ENCODE results near the gene GNRH2. TPM values are rescaled to one million over a fixed set of nuclear protein-coding genes. Genes with fewer than 3 reads are reported as not detected.
"Not testable (repeated sequence)": the region's sequence is repeated elsewhere in the genome, so short reads cannot be mapped to it uniquely, and the experiment has no call there.

Gene GNRH2, protein sequence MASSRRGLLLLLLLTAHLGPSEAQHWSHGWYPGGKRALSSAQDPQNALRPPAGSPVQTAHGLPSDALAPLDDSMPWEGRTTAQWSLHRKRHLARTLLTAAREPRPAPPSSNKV
- 1 to 10 TPM in 1 of 2 experiments, under 1 TPM in 1; 0.87 to 1.1 TPM for total RNA-seq

DNA sequence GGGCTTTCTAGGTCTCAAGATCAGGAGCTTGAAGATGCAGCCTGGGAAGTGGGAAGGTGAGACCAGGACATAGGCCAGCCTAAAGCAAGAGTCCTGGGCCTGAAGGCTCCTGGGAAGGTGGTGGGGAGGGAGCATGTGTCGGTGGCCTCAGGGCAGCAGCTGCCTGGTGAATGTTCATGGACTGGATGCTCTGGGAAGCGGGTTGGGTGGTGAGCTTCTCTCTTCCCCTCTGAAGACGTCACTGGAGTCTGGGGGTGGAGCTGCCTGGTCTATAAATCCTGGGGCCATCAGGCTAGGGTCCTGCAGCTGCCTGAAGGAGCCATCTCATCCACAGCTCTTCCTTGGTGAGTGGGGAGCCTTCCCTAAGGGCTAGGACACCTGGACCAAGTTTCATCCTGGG, at the start of gene GNRH2:
Gene GNRH2, plus strand, starts transcription at position 301 of the 400 bp plus-strand sequence. CDS start 793 bp downstream, outside the sequence.
- H3K27ac Mint-ChIP-seq, result peak within 1 kb of the TSS; percentile 31
- DNase-seq, result no peak
- no peak within 1 kb of the TSS for H3K4me3 Mint-ChIP-seq
- no peaks in the 10 kb centered on the region for H3K9me3 Mint-ChIP-seq
- H3K27me3 Mint-ChIP-seq, result no peaks in the 10 kb centered on the region
- peaks cover 14% of the 10 kb centered on the region for H3K4me1 Mint-ChIP-seq
- peaks cover 18% of the 10 kb centered on the region for H3K36me3 Mint-ChIP-seq

DNA sequence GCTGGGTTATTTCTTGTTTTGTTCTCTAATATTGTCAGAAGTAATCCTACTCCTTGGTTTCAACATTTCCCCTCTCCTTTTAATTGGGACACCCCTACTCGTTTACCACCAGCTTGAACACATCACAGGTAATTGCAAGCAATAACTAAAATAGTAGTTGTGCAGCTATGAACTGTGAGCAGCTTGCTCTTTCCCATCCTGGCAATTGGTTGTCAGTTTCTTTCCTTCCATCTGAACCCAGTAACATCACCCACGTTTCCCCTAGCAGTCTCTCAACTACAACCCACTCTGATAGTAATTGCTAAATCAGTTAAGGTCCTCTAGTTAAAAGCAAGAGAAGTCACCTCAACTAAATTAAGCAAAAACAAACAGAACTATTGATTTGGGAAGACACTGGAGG, 47.6 kb upstream of the GNRH2 start:
- Mint-ChIP-seq H3K4me1 (peaks cover 2% of the 10 kb centered on the region), H3K36me3 (peaks cover 15% of the 10 kb centered on the region)

DNA sequence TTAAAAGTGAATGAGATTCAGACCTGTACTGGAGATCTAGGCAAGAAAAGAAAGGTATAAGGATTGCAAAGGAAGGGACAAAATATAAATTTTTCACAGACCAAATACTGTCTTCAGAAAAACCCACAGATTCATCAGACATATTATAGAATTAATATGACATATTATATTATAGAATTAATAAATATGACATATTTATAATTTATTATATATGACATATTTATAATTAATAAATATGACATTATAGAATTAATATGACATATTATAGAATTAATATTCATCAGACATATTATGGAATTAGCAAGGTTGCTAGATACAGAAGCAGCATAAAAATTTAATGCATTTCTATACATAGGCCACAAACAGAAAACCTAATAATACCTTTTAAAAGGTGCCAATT, 44.7 kb upstream of the GNRH2 start:
- Mint-ChIP-seq H3K9me3 (no peaks in the 10 kb centered on the region), H3K4me3 (no peak overlapping the region), H3K36me3 (peaks cover 11% of the 10 kb centered on the region), H3K4me1 (no peaks in the 10 kb centered on the region), H3K27me3 (no peaks in the 10 kb centered on the region), H3K27ac (no peak overlapping the region)
- no peak for DNase-seq

More for the DNA sequence above, 47.6 kb upstream of the GNRH2 start:
- no peaks in the 10 kb centered on the region for H3K9me3 Mint-ChIP-seq
- no peaks in the 10 kb centered on the region for H3K27me3 Mint-ChIP-seq
- H3K27ac Mint-ChIP-seq, result no peak overlapping the region
- DNase-seq, result no peak
- H3K4me3 Mint-ChIP-seq, result no peak overlapping the region

DNA sequence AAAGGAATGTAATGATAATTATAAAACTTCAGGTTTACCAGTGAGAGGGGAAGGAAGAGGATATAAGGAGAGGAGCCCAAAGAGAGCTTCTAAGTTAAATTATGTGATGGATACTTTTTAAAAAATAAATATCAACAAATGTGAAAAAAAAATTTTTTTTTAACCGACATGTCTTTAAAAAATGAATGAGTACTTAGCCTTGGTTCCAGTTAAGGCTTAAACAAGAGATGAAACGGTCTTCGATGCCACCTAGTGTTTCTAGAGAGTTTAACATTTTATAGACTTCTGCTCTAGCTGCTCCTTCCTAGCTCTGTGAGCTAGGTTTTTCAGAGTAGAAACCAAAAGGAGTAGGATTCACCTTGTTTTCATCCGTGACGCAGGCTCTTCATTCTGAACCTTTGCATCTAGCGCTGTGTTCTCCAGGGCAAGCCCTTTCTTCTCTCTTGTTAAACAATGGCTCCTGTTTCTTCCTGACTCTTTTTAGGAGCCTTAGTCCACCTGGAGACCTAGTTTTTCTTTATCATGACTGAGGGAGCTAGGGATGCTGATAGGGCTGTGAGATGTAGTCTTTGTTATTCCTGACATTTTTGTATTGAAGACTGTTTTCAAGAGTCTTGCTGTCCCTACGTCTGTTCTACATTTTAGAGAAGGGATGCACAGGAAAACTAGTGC, 42.4 kb upstream of the GNRH2 start:
- no peak overlapping the region for H3K4me3 Mint-ChIP-seq
- H3K36me3 Mint-ChIP-seq, result peaks cover 9% of the 10 kb centered on the region
- H3K9me3 Mint-ChIP-seq, result no peaks in the 10 kb centered on the region
- no peaks in the 10 kb centered on the region for H3K4me1 Mint-ChIP-seq
- no peak overlapping the region for H3K27ac Mint-ChIP-seq
- no peaks in the 10 kb centered on the region for H3K27me3 Mint-ChIP-seq
- DNase-seq, result no peak

DNA sequence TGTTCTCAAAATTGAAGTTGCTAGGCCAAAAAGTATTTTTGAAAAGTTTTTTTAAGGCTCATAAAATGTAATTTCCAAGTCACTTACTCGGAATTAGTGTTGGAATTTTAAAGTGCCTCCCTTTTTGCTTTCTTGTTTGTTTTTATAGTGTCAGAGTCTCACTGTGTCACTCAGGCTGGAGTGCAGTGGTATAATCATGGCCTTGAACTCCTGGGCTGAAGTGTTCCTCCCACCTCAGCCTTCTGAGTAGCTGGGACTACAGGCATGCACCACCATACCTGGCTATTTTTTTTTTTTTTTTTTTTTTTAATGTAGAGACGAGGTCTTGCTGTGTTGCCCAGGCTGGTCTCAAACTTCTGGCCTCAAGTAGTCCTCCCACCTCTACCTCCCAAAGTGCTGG, 40.0 kb upstream of the GNRH2 start:
- Mint-ChIP-seq H3K27me3 (no peaks in the 10 kb centered on the region), H3K9me3 (no peaks in the 10 kb centered on the region), H3K27ac (no peak overlapping the region), H3K36me3 (peaks cover 16% of the 10 kb centered on the region), H3K4me1 (no peaks in the 10 kb centered on the region), H3K4me3 (no peak overlapping the region)
- DNase-seq, result no peak

DNA sequence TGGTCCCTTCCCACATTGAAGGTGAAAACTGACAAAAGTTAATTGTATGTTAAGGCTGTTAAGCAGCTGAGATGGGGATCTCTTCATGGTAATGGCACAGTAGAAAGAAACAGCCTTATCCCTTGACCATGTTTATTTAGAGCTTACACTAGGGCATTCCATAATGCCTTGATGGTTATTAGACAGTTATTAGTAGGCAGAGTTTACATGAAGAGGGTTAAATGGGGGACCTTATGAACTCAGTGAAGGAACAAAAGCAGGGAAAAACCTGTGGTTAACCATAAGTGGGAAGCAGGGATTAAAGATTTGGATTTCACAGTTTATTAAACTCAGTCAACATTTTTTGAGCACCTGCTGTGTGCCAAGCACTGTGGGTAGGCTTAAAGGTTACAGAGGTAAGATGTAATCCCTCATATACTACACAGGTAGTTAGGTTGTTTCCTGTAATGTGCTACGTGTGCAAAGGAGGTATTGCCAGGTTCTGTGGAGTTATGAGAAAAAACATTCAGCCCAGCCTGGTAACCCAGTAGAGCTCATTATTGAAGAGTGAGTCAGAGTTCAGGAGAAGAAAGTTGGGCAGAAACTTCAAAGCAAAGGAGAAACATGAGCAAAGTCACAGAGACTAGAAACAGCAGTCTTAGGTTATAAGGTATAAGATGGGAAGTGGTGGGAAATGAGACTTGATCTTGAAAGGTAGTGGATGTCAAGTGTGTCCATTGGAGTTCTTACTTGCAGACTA, 32.3 kb upstream of the GNRH2 start:
- H3K4me3 Mint-ChIP-seq, result no peak overlapping the region
- DNase-seq, result no peak
- no peaks in the 10 kb centered on the region for H3K9me3 Mint-ChIP-seq
- peaks cover 19% of the 10 kb centered on the region for H3K4me1 Mint-ChIP-seq
- peaks cover 31% of the 10 kb centered on the region for H3K36me3 Mint-ChIP-seq
- H3K27me3 Mint-ChIP-seq, result no peaks in the 10 kb centered on the region
- H3K27ac Mint-ChIP-seq, result peak overlapping the region; percentile 22

DNA sequence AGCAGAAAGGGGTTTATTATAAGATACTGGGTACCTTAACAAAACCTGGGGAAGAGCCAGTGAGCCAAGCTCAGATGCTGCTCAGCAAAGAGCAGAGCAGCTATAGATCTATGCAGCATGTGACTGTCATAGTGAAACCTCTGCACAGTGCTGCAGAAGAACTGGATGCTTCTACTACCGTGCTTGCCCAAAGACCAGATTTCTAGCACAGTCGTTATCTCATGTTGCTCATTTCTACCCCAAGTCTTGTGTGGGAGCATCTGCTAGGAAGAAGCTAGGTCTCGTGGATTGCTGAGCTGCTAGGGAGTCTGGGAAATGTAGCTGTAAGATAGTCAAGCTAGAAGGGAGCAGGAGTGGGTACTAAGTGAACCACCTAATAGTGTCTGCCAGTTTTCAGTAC, 31.7 kb upstream of the GNRH2 start:
- no peaks in the 10 kb centered on the region for H3K27me3 Mint-ChIP-seq

DNA sequence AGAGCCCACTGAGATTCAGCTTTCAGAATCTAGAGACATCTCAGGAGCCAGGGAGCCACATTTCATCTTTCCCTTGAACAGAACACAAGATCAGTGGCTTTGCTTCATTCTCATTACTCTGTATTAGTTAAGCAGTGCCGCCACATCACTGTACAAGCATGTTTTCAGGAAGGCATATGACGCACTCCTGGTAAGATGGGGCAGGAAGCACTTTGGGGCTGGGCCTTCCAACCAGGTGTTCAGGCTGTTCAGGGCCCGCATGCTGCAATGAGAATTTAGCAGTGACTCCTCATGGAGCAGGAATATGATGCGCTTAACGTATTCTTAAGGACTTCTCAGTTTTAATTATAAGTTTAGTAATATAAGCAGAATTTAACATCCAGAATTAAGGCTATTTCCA, 29.7 kb upstream of the GNRH2 start:
- Mint-ChIP-seq H3K4me3 (no peak overlapping the region), H3K4me1 (peaks cover 19% of the 10 kb centered on the region), H3K27me3 (no peaks in the 10 kb centered on the region), H3K36me3 (peaks cover 31% of the 10 kb centered on the region), H3K27ac (no peak overlapping the region), H3K9me3 (no peaks in the 10 kb centered on the region)
- no peak for DNase-seq

More for the DNA sequence above, 31.7 kb upstream of the GNRH2 start:
- H3K9me3 Mint-ChIP-seq, result no peaks in the 10 kb centered on the region
- peak overlapping the region; percentile 22 for H3K27ac Mint-ChIP-seq
- no peak for DNase-seq
- peaks cover 31% of the 10 kb centered on the region for H3K36me3 Mint-ChIP-seq
- no peak overlapping the region for H3K4me3 Mint-ChIP-seq
- H3K4me1 Mint-ChIP-seq, result peaks cover 19% of the 10 kb centered on the region

DNA sequence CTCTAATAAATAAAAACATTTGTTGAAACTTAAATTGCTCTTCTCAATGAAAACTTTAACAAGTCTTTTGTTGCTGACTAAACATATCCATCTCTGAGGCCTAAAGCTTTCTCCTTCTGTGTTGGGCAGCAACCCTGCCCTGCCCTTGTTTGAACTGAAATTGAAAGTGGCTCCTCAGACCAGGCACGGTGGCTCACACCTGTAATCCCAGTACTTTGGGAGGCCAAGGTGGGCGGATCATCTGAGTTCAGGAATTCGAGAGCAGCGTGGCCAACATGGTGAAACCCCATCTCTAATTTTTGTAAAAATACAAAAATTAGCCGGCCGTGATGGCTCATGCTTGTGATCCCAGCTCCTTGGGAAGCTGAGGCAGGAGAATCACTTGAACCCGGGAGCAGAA, 29.2 kb upstream of the GNRH2 start:
- Mint-ChIP-seq H3K27me3 (no peaks in the 10 kb centered on the region), H3K9me3 (no peaks in the 10 kb centered on the region), H3K4me1 (peaks cover 19% of the 10 kb centered on the region), H3K27ac (no peak overlapping the region), H3K4me3 (no peak overlapping the region), H3K36me3 (peaks cover 27% of the 10 kb centered on the region)
- no peak for DNase-seq

DNA sequence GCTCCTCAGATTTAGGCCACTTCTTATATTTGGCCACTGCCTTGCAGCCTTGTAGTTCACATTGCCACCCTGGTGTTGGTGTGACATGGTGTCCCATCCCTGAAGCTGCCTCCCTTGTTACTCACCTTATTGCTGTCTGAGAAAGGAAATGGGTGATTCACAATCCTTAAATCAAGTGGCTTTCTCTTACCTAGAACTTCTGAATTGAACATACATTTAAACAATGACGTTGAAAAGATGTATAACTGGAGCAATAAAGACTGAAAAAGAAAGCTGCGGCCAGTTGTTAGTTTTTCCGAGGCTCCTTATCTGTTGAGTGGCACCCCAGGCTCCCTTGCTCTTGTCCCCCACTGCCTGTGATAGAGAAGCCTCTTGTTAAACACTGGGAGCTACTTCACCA, 28.8 kb upstream of the GNRH2 start:
- peaks cover 23% of the 10 kb centered on the region for H3K36me3 Mint-ChIP-seq

DNA sequence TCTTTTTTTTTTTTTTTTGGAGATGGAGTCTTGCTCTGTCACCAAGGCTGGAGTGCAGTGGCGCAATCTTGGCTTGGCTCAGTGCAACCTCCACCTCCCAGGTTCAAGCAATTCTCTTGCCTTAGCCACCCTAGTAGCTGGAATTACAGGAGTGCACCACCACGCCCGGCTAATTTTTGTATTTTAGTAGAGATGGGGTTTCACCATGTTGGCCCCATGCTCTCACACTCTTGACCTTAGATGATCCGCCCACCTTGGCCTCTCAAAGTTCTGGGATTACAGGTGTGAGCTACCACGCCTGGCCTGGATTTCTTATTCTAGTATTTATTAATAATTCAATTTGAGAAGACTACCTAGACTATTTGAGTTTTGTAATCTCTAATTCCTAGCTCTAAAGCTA, 28.1 kb upstream of the GNRH2 start:
- peaks cover 18% of the 10 kb centered on the region for H3K36me3 Mint-ChIP-seq
- not testable (repeated sequence) for DNase-seq, H3K27me3 Mint-ChIP-seq, H3K4me3 Mint-ChIP-seq, H3K27ac Mint-ChIP-seq, H3K9me3 Mint-ChIP-seq
- peaks cover 19% of the 10 kb centered on the region for H3K4me1 Mint-ChIP-seq

More for the DNA sequence above, 28.8 kb upstream of the GNRH2 start:
- Mint-ChIP-seq H3K9me3 (no peaks in the 10 kb centered on the region), H3K27ac (no peak overlapping the region), H3K27me3 (no peaks in the 10 kb centered on the region), H3K4me1 (peaks cover 19% of the 10 kb centered on the region), H3K4me3 (no peak overlapping the region)
- no peak for DNase-seq

DNA sequence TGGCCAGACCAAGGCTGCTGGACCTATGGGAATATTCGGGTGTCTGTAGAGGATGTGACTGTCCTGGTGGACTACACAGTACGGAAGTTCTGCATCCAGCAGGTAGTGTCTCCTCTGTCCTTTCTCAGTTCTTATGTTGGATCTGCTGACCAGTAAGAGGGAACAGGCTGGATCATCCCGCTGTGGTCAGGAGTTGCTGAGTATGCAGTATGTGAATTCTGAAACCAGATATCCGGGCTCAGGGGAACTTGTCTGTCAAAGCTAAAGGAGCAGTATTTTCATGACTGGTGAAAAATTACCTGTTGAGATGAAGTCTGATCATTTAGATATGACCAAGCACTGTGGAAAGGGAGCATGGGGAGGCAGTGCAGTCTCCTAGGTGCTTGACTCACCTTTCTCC, 22.1 kb upstream of the GNRH2 start:
- H3K4me3 Mint-ChIP-seq, result no peak overlapping the region
- peaks cover 14% of the 10 kb centered on the region for H3K36me3 Mint-ChIP-seq
- H3K27ac Mint-ChIP-seq, result no peak overlapping the region
- H3K27me3 Mint-ChIP-seq, result no peaks in the 10 kb centered on the region
- no peak for DNase-seq
- H3K4me1 Mint-ChIP-seq, result no peaks in the 10 kb centered on the region
- no peaks in the 10 kb centered on the region for H3K9me3 Mint-ChIP-seq

DNA sequence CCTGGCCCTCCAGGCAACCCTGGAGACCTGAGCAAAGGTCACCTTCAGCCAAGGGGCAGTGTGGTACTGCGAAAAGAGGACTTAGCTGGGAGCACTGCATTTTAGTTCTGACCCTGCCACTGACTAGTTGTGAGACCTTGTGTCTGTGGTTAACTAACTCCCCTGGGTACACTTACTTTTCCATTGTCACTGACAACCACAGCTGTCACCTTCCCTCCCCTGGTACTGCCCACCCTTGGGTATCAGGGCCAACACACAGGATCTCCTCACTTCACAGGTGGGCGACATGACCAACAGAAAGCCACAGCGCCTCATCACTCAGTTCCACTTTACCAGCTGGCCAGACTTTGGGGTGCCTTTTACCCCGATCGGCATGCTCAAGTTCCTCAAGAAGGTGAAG, 21.6 kb upstream of the GNRH2 start:
- no peak for DNase-seq
- H3K36me3 Mint-ChIP-seq, result peaks cover 14% of the 10 kb centered on the region
- no peaks in the 10 kb centered on the region for H3K27me3 Mint-ChIP-seq
- H3K9me3 Mint-ChIP-seq, result no peaks in the 10 kb centered on the region
- no peaks in the 10 kb centered on the region for H3K4me1 Mint-ChIP-seq
- H3K4me3 Mint-ChIP-seq, result no peak overlapping the region
- H3K27ac Mint-ChIP-seq, result no peak overlapping the region

DNA sequence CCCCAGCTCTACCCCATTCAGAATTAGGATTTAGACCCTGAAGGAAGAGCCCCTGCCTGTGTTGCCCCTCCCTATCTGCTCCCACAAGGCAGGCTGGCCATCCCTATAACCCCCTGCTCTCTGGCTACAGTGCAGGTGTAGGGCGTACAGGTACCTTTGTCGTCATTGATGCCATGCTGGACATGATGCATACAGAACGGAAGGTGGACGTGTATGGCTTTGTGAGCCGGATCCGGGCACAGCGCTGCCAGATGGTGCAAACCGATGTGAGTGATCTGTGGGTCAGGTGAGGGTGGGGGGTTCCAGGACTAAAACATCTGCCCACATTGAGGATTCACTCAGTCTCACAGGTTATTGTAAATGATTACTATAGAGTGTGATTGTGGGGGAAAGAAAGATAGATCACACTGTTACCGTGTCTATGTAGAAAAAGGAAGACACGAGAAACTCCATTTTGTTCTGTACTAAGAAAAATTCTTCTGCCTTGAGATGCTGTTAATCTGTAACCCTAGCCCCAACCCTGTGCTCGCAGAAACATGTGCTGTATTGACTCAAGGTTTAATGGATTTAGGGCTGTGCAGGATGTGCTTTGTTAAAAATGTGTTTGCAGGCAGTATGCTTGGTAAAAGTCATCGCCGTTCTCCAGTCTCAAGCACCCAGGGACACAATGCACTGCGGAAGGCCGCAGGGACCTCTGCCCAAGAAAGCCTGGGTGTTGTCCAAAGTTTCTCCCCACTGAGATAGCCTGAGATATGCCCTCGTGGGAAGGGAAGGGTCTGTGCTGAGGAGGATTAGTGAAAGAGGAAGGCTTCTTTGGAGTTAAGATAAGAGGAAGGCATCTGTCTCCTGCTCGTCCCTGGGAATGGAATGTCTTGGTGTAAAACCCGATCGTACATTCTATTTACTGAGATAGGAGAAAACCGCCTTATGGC, 20.6 kb upstream of the GNRH2 start:
- DNase-seq, H3K4me3 Mint-ChIP-seq, H3K9me3 Mint-ChIP-seq, H3K4me1 Mint-ChIP-seq, H3K27ac Mint-ChIP-seq, H3K36me3 Mint-ChIP-seq, H3K27me3 Mint-ChIP-seq: not testable (repeated sequence)

DNA sequence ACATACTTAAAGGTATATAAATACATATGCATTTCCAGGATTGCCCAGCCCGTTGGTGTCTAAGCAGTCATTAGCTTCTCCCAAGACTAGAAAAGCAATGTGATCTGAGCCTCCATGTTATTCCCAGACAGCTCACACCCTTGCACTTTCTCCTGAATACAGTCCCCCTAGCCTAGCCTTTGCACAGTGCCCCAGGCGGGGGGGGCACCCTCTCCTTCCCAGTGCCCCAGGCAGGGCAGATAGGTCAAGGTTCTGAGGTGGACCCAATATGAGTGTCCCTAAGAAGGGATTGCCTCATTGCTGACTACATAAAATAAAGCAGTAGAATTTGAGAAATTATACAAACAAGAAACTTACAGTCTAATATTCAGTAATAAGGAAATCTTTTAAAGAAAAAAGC, 15.4 kb upstream of the GNRH2 start:
- no peaks in the 10 kb centered on the region for H3K27me3 Mint-ChIP-seq
- H3K4me1 Mint-ChIP-seq, result no peaks in the 10 kb centered on the region
- no peak overlapping the region for H3K27ac Mint-ChIP-seq
- no peak overlapping the region for H3K4me3 Mint-ChIP-seq
- H3K36me3 Mint-ChIP-seq, result peaks cover 6% of the 10 kb centered on the region
- H3K9me3 Mint-ChIP-seq, result no peaks in the 10 kb centered on the region
- no peak for DNase-seq

All from activated naive CD8-positive, alpha-beta T cell treated with anti-CD3 and anti-CD28 coated beads for 36 hours (primary cell).